GM18951 (cell line): ENCODE data around the gene GNAT2.

Experiments used
- POLR2A ChIP-seq: IDR thresholded peaks from 4 replicates; pipeline ENCODE4 v1.6.1; 2011; ENCODE audit warnings: mild to moderate bottlenecking; ENCODE audit not compliant: insufficient read length, insufficient read depth; ENCODE audit errors: extremely low read depth
- in situ Hi-C: fragments of 300-500 bp; cut with MboI; formaldehyde crosslinking; loops from one replicate; pipeline ENCODE4 v1.12.0; 2022; ENCODE audit warnings: low sequenced_read_pairs, mixed read lengths, inconsistent platforms; ENCODE audit not compliant: unreplicated experiment

The GNAT2 gene

DNA sequence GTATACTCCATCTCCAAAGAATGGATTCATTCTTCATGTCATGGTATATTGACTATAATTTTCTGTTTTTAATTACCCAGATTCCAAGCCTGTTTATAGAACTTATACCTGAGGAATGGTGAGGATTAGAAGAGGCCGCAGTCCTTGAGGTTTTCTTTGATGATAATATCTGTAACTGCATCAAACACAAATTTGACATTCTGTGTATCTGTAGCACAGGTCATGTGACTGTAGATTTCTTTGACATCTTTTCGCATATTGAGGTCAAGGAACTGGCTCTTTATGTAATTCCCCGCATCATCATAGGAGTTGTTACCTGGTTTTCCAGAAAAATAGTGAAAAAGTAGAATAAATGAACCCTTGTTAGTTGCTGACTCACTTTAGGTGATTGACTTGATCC is 16.2 kb downstream of the GNAT2 start:
- TF ChIP-seq POLR2A = no peak
- in situ Hi-C loops = no loop called here

DNA sequence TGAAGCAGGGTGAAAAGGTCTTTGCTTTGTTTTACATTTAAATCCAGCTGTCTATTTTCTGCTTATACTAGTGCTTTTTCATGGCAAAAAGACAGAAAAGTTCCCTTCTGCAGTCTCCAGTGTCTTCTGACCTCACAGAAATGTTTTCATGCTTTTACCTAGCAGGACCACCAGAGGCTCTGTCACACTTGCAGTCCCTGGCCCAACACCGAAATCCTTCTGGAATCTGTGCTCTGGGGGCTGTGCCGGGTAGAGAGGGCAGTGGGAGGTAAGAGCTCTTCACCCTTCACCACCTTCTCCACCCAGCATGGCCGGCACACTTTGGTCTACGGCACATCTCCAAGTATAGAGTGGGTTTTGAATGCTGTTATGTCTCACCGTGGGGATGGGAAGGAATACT is 20.8 kb downstream of the GNAT2 start:
- TF ChIP-seq POLR2A = no peak
- in situ Hi-C loops = no loop called here

DNA sequence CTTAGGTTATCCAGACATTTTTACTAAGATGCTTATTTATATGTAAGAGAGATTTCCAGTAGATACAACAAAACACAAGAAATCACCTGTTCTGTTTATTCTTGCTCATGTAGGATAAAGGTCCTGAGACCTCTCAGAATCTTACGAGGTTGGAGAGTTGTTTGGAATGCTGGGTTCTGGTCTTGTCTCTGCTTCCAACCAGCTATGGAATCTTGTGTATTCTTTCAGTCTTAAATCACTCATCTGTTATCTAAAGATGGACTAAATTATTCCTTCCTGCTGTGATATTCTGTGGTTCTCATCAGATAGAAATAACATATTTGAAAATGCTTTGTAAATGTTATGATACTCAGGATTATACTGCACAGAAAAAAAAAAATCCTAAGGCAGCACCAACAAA is 21.3 kb downstream of the GNAT2 start:
- in situ Hi-C loops = no loop called here
- no peak for TF ChIP-seq POLR2A

DNA sequence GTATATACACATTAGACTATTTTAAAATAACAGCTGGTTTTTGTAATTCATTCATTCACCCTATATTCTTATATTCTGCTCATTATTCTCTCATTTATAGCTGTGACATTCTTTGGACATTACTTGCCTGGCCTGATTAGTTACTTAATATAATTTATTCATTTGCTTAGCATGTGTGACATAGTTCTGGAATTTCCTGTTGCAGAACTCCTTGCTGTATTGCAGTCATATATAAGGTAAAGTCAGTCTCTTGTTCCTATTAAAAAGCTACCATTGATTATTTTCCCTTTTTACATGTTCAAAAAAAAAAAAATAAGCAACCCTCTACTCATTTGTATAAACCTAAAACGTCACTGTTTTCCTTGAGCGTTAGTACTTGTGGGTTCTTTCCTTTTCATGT is 23.9 kb downstream of the GNAT2 start:
- TF ChIP-seq POLR2A = no peak

DNA sequence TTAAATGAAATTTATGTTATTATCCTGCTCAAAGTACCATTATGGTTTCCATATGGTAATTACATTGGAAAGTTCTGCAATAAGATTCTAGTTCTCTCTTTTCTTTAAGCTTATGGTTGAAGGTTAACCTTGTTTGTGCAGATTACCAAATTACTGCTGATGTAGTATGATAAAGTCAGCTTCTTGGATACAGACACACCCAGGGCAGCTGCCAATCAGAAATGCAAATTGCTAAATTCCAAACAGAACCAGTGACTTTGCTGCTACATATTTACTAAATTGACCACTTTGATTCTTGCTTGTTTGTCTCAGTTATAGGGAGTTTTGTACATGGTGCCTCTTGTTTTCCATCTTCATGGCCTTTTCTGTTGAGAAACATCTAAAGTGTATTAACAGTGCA is 26.5 kb downstream of the GNAT2 start:
- TF ChIP-seq POLR2A = no peak
- in situ Hi-C loops = no loop called here

More for the DNA sequence above, 23.9 kb downstream of the GNAT2 start:
- in situ Hi-C loops = no loop called here

DNA sequence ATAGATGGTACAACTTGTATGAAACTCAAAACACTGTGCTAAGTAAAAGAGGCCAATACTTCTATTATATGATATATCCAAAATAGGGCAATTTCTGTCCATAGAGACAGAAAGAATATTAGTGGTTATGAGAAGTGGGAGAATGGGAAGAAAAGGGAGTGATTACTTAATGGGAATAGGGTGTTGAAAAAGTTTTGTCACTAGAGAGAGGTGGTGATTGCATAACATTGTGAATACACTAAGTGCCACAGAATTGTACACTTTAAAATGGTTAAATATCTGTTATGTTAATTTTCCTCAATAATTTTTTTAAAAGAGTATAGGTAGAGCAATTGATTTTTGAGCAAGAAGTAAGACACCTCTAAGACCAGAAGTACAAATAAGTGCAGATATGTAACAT is 29.7 kb downstream of the GNAT2 start:
- in situ Hi-C loops = no loop called here
- no peak for TF ChIP-seq POLR2A

DNA sequence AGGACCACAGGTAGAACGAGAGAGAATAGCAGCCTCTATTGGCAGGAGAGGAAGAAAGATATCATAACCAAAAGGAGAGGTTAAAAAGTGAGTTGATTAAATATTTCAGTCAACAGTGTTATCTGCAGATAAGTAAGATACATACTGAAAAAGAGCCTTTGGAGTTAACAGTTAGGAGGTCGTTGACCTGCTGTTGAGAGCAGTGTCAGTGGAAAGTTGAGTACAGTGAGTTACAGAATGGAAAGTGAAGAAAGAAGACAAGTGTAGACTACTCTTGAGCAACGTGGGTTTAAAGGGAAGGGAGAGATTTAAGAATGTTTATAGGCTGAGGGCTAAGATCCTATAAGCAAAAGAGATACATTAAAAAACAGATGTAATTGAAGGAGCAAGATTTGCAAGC is 30.2 kb downstream of the GNAT2 start:
- in situ Hi-C loops = no loop called here
- TF ChIP-seq POLR2A = no peak

DNA sequence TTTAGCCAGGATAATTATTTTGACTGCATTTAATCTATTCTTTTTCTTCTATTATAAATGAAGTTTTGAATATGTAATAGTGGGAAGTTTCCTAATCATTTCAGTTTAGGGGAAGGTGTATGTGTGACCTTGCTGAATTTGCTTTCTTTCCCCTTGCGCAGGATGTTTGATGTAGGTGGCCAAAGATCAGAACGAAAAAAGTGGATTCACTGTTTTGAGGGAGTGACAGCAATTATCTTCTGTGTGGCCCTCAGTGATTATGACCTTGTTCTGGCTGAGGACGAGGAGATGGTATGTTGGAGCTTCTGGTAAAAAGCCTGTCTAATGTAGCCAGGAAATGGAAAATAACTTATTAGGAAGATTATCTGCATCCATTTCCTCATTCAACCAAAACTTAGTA is 33.4 kb downstream of the GNAT2 start:
- in situ Hi-C loops = no loop called here
- no peak for TF ChIP-seq POLR2A

DNA sequence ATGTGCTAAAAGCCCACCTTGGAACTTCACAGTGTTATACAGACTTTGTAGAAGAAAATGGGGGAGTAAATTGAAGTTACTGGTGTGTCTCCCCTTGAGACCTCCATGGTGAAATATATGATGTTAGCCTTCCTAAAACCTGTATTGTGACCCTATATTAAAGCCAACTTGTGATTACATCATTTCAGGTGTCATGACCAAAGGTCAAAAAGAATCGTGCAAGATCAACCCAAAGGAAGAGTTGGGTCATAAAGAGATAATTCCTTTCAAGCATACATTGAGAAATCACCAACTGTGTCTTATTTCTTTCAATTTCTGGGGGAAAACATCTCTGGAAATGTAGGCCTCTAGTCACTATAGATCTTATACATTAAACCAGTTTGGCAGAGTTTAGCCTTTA is 34.6 kb downstream of the GNAT2 start:
- TF ChIP-seq POLR2A = no peak
- in situ Hi-C loops = no loop called here

DNA sequence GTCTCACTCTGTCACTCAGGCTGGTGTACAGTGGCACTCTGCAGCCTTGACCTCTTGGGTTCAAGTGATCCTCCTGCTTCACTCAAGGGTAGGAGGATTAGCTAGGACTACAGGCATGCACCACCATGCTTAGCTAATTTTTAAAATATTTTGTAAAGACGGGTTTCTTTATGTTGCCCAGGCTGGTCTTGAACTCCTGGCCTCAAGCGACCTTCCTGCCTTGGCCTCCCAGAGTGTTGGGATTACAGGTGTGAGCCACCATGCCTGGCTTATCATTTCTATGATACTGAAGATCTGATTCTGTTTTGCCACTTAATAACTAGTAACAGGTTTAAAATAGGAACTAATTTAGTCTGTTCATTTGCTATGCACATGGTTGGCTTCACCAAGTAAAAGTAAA is 37.4 kb downstream of the GNAT2 start:
- no peak for TF ChIP-seq POLR2A
- in situ Hi-C loops = no loop called here

DNA sequence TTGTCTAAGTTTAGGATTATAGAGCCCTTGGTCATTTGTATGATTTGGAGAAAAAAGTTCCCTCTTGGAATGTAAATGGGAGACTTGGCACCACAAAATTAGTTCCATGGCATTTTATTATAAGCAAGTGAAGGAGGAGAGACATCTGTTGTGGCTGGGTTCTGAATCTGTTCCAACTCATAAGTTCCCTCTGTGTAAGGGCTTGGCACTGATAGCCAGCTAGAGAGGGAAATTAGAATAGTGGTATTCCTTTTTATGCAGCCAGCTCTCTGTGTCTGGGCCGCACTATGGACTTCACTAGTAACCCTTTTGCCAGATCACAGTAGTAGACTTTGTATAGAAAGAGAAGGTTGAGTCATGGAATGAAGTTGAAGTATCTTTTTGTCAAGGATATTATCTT is 39.9 kb downstream of the GNAT2 start:
- in situ Hi-C loops = no loop called here
- no peak for TF ChIP-seq POLR2A

DNA sequence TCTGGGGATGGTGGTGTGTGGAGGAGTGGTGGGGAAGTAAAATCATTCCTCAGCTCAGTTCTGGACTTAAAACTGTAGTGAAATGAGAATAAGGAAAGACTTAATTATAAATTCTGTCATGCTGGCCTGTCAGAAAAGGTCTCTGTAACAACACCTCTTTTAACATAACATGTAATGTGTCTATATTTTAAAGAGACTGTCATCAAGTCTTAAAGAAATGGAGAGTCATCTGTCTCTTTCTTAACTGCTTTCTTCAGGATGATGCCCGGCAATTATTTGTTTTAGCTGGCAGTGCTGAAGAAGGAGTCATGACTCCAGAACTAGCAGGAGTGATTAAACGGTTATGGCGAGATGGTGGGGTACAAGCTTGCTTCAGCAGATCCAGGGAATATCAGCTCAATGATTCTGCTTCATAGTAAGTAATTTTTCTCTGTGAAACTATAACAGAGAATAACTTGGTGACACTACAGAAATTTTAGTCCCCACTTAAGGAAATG is 40.4 kb downstream of the GNAT2 start:
- in situ Hi-C loops = no loop called here
- TF ChIP-seq POLR2A = no peak

DNA sequence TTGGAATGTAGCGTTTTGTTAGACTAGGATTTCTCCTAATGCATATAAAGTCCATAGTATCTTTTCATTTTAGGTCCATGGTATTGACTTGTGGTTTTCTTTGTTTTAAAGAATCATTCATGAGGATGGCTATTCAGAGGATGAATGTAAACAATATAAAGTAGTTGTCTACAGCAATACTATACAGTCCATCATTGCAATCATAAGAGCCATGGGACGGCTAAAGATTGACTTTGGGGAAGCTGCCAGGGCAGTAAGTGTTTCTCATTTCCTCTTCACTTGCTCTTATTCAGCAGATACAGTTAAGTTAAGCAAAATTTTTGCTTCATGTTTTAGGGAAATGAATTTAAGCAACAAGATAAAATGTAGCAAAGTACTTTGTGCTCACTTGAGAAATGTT is 45.6 kb downstream of the GNAT2 start:
- in situ Hi-C loops = no loop called here
- no peak for TF ChIP-seq POLR2A

DNA sequence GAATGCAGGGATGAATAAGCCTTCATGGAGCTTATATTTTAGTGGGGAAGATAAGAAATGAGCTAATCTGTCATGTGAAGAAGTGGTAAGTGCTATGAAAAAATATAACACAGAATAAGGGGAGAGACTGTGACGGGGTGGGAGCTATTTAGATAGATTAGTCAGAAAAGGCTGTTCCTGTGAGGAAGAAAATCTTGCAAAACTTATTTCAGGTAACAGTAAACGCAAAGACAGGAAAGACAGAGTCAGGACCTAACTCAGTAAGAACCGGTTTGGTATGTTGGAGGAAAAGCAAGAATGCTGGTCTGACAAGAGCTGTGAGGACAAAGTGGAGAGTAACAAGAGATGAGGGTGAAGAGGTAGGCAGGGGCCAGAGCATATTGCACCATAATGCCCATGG is 49.0 kb downstream of the GNAT2 start:
- TF ChIP-seq POLR2A = no peak
- in situ Hi-C loops = no loop called here

DNA sequence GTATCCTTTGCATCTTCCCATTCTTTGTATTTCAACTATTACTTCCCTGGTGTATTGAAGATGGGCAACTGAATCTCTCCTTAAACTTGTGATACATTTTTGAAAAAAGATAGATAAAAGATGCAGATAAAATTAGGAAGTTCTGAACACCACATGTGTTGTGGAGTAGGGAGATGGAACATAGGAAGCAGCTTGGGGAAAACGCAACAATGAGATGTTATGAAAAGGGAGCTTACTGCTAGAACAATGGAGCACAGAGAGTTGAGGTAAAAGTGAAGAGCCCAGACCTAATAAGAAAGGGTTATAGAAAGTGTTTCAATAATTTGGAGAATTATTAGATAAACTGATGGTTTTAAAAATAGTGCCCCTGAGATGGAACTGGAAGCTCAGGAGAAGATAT is 50.1 kb downstream of the GNAT2 start:
- in situ Hi-C loops = no loop called here

More for the DNA sequence above, 50.1 kb downstream of the GNAT2 start:
- no peak for TF ChIP-seq POLR2A
